Fibroblast of skin of back (primary cell): ENCODE measurements around the gene ASCL2.
A peak's percentile ranks its signal among the peaks of the same experiment; 100 is the strongest.

Source experiments
- DNase-seq: peaks from one replicate; pipeline ENCODE4 v3.0.0-alpha.2; 2013

The ASCL2 gene

GRCh38 chr11:2271327-2272227, 1.2 kb upstream of the ASCL2 start:
- no peak for DNase-seq

GRCh38 chr11:2271077-2271326, 614 bp upstream of the ASCL2 start:
- DNase-seq, result no peak

- peak; percentile 48 for DNase-seq
These were observed 627 bp downstream of the ASCL2 start for GRCh38 chr11:2269601-2270321.

GRCh38 chr11:2268729-2269600, 1.4 kb downstream of the ASCL2 start:
- no peak for DNase-seq

- no peak for DNase-seq
These were observed 2.3 kb downstream of the ASCL2 start for GRCh38 chr11:2267851-2268728.

GRCh38 chr11:2267306-2267850, 3.0 kb downstream of the ASCL2 start:
- no peak for DNase-seq

- DNase-seq, result no peak
These were observed 3.6 kb downstream of the ASCL2 start for GRCh38 chr11:2266586-2267305.

- DNase-seq, result no peak
These were observed 4.4 kb downstream of the ASCL2 start for GRCh38 chr11:2265854-2266585.

GRCh38 chr11:2265396-2265795, 5.0 kb downstream of the ASCL2 start:
- no peak for DNase-seq

GRCh38 chr11:2264366-2265053, 5.9 kb downstream of the ASCL2 start:
- no peak for DNase-seq

- DNase-seq, result no peak
These were observed 6.5 kb downstream of the ASCL2 start for GRCh38 chr11:2263724-2264360.

- no peak for DNase-seq
These were observed 7.3 kb downstream of the ASCL2 start for GRCh38 chr11:2263071-2263565.

- no peak for DNase-seq
These were observed 7.9 kb downstream of the ASCL2 start for GRCh38 chr11:2262301-2263070.

GRCh38 chr11:2261436-2262230, 8.8 kb downstream of the ASCL2 start:
- DNase-seq, result no peak

GRCh38 chr11:2260491-2261364, 9.7 kb downstream of the ASCL2 start:
- no peak for DNase-seq

GRCh38 chr11:2259897-2260451, 10.4 kb downstream of the ASCL2 start:
- no peak for DNase-seq
